Kidney (tissue), 14 donors: ENCODE measurements around the gene MED13. TPM values are rescaled to one million over a fixed set of nuclear protein-coding genes. Genes with fewer than 3 reads are reported as not detected.

Experiments used
- DNase-seq, 5 donors: peaks; one replicate each; pipeline ENCODE4 v3.0.0-alpha.2; 2013 to 2020
- FAIRE-seq: peaks from 2 replicates; lab custom pipeline; 2012; peaks lifted over from hg19 to GRCh38; lab: Jason Lieb, UNC
- H3K27ac ChIP-seq, 2 donors: one replicate each; pipeline ENCODE4 v1.7.0; 2013; ENCODE audit warnings: low read depth in 2 of 2, low read length in 2 of 2, inconsistent platforms in 1 of 2
- H3K27me3 ChIP-seq: one replicate; pipeline ENCODE4 v1.7.1; 2013; ENCODE audit warnings: low read length, inconsistent platforms; ENCODE audit not compliant: control insufficient read depth, insufficient read depth
- H3K36me3 ChIP-seq, 3 donors: one replicate each; pipeline versions ENCODE4 v1.7.0 to v1.7.1; 2013; ENCODE audit warnings: low read length in 3 of 3, control low read depth in 1 of 3, inconsistent platforms in 1 of 3; ENCODE audit not compliant: insufficient read depth in 3 of 3, control insufficient read depth in 2 of 3
- H3K4me1 ChIP-seq, 3 donors: one replicate each; pipeline versions ENCODE4 v1.7.0 to v1.7.1; 2013; ENCODE audit warnings: low read length in 3 of 3, inconsistent platforms in 1 of 3, low read depth in 1 of 3; ENCODE audit not compliant: control insufficient read depth in 2 of 3, insufficient read depth in 2 of 3
- H3K4me3 ChIP-seq, 3 donors: one replicate each; pipeline versions ENCODE4 v1.7.0 to v1.8.1; 2013; ENCODE audit warnings: low read length in 3 of 3, control low read depth in 1 of 3, inconsistent platforms in 1 of 3
- H3K9ac ChIP-seq, 3 donors: one replicate each; pipeline versions ENCODE4 v1.7.0 to v1.7.1; 2013; ENCODE audit warnings: low read length in 3 of 3, control low read depth in 1 of 3, inconsistent platforms in 1 of 3
- H3K9me3 ChIP-seq, 3 donors: one replicate each; pipeline versions ENCODE4 v1.7.0 to v1.7.1; 2013; ENCODE audit warnings: low read length in 3 of 3, control low read depth in 1 of 3, inconsistent platforms in 1 of 3; ENCODE audit not compliant: control insufficient read depth in 2 of 3, insufficient read depth in 1 of 3
- CTCF ChIP-seq: IDR thresholded peaks from 3 replicates; pipeline ENCODE4 v1.5.1; 2012; ENCODE audit warnings: mild to moderate bottlenecking, moderate library complexity, borderline replicate concordance; ENCODE audit not compliant: insufficient read depth; ENCODE audit errors: extremely low read depth
- intact Hi-C: fragments of 100-400 bp; cut with DNase I; formaldehyde crosslinking; loops from one replicate; pipeline ENCODE4 v1.11.1; 2022
- polyA plus RNA-seq: library from polyadenylated mRNA; stranded (reverse); fragments of 350-450 nt; fragmentation: Illumina TruSeq; extraction: RNeasy Lipid Tissue Mini Kit (QIAGEN cat#74804); gene quantifications from one replicate; pipeline ENCODE4 v1.2.3, GENCODE V29; 2014; ENCODE audit warnings: low read depth, low replicate concordance; ENCODE audit not compliant: insufficient read depth
- total RNA-seq: library from RNA; stranded (reverse); fragmentation: NEBNext Ultra II Directional; extraction: Animal tissue kit (Norgen Biotek cat#: 25700); gene quantifications from one replicate; pipeline ENCODE4 v1.2.1, GENCODE V29; 2021
- donor health status: control.
- donor health status: control.
- donor health status: control.
- donor health status: control.
- donor health status: control.
- donor health status: DM: yes; HTN: yes; CAD: no.
- donor health status: Normal renal cell carcinoma (clear cell type).

The MED13 gene
- total and polyA plus RNA-seq, 2 donors from 2014 or later, result 6.4 to 73.6 TPM

GRCh38 chr17:62086737-62087136 is 21.7 kb upstream of the MED13 start:
- FAIRE-seq, result no peak
- intact Hi-C loops, result no loop called here
- Histone ChIP-seq H3K27me3 (no peaks in the 10 kb centered on the region), H3K9ac (no peak overlapping the region), H3K36me3 (no peaks in the 10 kb centered on the region), H3K4me3 (no peak overlapping the region), H3K9me3 (no peaks in the 10 kb centered on the region), H3K27ac (no peak overlapping the region), H3K4me1 (no peaks in the 10 kb centered on the region)
- TF ChIP-seq CTCF, result no peak
- no peak for DNase-seq

- Histone ChIP-seq H3K4me3 (no peak overlapping the region), H3K27ac (no peak overlapping the region), H3K27me3 (no peaks in the 10 kb centered on the region), H3K9me3 (no peaks in the 10 kb centered on the region), H3K9ac (no peak overlapping the region), H3K4me1 (no peaks in the 10 kb centered on the region), H3K36me3 (no peaks in the 10 kb centered on the region)
- no peak for DNase-seq
- no peak for TF ChIP-seq CTCF
- FAIRE-seq, result no peak
- intact Hi-C loops, result no loop called here
These were observed 20.7 kb upstream of the MED13 start for GRCh38 chr17:62085511-62086408.

GRCh38 chr17:62084585-62084984 is 19.5 kb upstream of the MED13 start:
- intact Hi-C loops, result no loop called here
- DNase-seq (no peak), FAIRE-seq (no peak)
- H3K4me1 ChIP-seq, result no peaks in the 10 kb centered on the region
- no peak overlapping the region for H3K9ac ChIP-seq
- H3K36me3 ChIP-seq, result no peaks in the 10 kb centered on the region
- no peak for TF ChIP-seq CTCF
- no peak overlapping the region for H3K4me3 ChIP-seq
- H3K27ac ChIP-seq, result no peak overlapping the region
- no peaks in the 10 kb centered on the region for H3K9me3 ChIP-seq
- H3K27me3 ChIP-seq, result no peaks in the 10 kb centered on the region
